Activated CD4-positive, alpha-beta T cell treated with anti-CD3 and anti-CD28 coated beads, Interleukin-2, amount 50 U/mL, for 4 hours (primary cell): ENCODE results near the gene ACOT9.
"Not testable (repeated sequence)": the region's sequence is repeated elsewhere in the genome, so short reads cannot be mapped to it uniquely, and the experiment has no call there.

Experiments used
- DNase-seq, 2 experiments: peaks; one replicate each; pipeline ENCODE4 v3.0.0-alpha.2; 2020

Gene ACOT9

DNA sequence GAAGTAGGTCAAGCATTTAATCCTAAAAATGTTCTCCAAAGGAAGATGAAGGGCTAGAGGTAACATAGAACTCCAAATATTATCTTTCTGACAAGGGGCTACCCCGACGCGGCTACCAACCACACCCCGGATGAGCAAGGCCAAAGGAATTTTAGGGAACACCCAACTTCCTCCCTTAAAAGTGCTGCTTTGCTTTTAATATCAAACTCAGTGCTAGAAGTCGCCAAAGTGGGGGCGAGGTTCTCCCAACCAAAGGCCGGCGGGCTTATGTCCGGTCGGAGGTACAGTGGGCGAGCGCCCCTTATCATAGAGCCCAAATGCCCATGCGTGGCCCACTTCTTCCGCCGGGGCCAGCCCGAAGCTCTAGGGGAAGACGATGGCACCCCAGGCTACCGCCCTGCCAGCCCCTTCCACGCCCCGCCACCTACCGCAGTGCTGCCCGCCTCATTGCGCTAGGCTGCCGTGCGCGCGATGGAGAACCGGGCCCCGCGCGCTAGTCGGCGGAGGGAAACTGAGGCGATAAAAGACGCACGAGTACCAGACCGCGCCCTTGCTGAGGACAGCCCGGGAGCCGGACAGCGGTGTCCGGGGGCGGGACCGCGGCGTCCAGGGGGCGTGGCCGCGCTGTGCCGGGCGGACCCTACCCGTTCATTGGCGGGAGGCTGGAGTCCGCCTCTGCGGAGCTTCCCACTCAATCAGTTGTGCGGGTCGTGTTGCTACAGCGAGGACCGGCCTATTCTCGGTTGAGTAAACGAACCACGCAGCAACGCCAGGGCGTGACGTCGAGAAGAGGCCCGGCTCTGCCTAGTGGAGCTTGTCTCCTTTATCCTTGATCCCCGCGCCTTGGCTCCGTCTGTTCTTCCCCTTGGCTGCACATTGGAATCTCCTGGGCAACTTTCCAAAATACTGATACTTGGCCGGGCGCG lies at the start of gene ACOT9:
Gene ACOT9 (minus strand): TSS at position 580 of the 926 bp plus-strand sequence. CDS start 132 bp downstream, at position 448.
- peak; percentile 26 to 34 for DNase-seq

GRCh38 chrX:23790155-23790497 lies 47.0 kb upstream of the ACOT9 start:
- DNase-seq, result no peak

GRCh38 chrX:23789386-23790154 lies 46.5 kb upstream of the ACOT9 start:
- no peak for DNase-seq

GRCh38 chrX:23788946-23789345 lies 45.9 kb upstream of the ACOT9 start:
- DNase-seq, result no peak

DNA sequence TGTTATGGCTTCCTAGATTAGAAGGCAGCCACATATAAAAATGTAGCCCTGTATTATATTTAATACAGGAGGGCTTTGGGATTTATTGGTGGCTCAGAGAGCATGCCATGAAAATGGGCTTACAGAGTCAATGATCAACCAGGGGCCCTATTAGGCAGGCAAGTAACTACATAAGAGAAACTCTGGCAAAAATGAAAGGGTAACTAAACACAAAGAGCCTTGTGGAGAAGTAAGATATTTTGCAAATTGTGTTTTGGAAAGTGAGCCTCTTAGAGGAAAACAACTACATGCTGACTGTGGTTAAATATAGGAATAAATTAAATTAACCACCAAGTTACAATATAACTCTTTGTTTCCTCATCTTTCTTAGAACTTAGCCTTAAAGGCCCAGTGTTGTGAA lies 45.4 kb upstream of the ACOT9 start:
- DNase-seq, result no peak

- DNase-seq, result no peak
Observed at GRCh38 chrX:23787745-23788118, 44.7 kb upstream of the ACOT9 start.

DNA sequence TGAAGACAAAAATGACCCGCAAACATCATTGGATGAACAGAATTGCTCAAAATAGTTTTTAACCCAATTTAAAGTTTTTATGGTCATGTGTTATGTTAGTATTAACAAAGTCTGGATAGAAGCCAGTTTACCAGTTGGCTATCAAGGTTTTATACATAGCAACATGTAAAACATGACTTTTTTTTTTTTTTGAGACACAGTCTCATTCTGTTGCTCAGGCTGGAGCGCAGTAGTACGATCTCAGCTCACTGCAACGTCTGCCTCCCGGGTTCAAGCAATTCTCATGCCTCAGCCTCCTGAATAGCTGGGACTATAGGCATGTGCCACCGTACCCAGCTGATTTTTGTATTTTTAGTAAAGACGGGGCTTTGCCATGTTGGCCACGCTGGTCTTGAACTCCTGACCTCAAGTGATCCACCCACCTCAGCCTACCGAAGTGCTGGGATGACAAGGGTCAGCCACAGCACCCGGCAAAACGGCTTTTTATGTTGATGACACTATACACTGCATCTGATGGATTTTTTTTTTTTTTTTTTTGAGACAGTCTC lies 43.3 kb upstream of the ACOT9 start:
- no peak for DNase-seq

- no peak for DNase-seq
Observed at GRCh38 chrX:23785580-23785979, 42.5 kb upstream of the ACOT9 start.

DNA sequence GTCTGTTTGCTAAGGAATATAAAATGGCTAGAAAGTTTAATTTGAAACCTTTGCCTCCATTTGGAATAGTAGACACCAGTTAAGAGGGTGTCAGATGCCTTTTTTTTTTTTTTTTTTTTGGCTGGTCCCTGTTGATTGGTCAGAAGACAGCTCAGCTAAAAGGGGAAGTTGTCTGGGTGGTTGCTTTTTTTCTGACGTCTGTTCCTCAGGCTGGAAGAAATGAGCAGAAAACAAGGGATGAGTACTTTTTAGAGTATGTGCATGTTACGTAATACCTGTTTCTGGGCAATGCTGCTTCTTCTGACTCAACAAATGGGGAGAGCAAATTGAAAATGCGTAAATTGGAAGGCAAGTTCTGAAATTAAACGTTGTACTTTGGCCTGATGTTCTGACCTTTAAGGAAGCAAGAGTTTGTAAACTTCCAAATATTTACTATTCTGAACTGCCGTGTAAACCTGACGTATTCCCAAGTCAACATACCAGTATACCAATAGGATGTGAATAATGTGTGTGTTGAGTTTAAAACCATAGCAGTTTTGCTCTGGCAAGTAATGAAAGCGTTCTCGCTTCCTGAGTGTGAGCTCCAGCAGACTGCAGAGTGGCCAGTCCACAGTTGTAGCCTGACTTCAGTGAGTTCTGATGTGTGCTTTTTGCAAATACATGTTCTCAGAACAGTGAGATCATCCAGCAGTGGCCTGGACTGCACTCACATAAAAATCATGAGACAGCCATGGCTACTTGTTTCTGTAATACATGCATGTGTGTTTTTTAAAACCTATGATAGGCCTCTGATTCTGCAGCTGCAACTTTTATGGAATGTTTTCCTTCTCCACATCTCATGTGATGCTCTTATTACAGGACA lies 41.6 kb upstream of the ACOT9 start:
- DNase-seq, result no peak

GRCh38 chrX:23783589-23784469 lies 40.8 kb upstream of the ACOT9 start:
- no peak for DNase-seq

DNA sequence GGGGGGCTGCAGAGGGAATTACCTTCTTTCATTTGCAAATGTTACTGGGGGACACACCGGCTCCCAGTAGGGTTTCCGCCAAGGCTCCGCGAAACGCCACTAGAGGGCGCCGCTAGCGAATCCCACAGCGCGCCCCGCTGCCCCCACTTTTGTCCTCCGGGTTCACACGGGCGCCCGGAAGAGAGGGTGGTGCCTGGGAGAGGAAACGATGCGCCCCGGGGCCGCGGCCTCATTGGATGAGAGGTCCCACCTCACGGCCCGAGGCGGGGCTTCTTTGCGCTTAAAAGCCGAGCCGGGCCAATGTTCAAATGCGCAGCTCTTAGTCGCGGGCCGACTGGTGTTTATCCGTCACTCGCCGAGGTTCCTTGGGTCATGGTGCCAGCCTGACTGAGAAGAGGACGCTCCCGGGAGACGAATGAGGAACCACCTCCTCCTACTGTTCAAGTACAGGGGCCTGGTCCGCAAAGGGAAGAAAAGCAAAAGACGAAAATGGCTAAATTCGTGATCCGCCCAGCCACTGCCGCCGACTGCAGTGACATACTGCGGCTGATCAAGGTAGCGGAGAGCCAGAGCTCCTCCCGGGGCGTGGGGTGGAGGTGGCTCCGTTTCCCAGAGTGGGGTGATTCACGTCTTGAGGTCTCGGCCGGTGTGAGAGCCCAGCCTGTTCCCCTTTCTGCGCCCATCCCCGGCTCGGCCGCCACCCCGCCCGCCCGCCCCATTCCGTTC lies 40.0 kb upstream of the ACOT9 start, which contains the start of gene SAT1:
Gene SAT1 (plus strand): TSS at position 311 of the 726 bp plus-strand sequence. CDS start 179 bp downstream, at position 490.
- DNase-seq, result peak; percentile 88 to 90

GRCh38 chrX:23782455-23782854 lies 39.4 kb upstream of the ACOT9 start:
- DNase-seq, result no peak

DNA sequence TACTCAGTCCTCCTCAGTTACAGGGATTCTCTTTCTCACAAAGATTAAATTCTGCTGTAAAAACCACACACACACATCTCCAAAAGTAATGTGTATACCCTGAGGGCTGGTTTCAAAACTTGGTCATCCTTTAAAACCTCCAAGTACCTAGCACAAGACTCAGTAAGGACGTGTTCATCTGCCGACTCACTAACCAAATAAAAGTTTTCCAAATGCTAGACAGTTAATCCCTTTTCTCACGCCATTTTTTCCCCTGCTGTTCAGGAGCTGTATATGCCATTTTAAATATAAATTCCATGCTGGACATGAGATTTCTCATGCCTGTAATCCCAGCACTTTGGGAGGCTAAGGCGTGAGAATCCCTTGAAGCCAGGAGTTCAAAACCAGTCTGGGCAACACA lies 35.9 kb upstream of the ACOT9 start:
- no peak for DNase-seq

- DNase-seq, result no peak
Observed at GRCh38 chrX:23776363-23776762, 33.3 kb upstream of the ACOT9 start.

DNA sequence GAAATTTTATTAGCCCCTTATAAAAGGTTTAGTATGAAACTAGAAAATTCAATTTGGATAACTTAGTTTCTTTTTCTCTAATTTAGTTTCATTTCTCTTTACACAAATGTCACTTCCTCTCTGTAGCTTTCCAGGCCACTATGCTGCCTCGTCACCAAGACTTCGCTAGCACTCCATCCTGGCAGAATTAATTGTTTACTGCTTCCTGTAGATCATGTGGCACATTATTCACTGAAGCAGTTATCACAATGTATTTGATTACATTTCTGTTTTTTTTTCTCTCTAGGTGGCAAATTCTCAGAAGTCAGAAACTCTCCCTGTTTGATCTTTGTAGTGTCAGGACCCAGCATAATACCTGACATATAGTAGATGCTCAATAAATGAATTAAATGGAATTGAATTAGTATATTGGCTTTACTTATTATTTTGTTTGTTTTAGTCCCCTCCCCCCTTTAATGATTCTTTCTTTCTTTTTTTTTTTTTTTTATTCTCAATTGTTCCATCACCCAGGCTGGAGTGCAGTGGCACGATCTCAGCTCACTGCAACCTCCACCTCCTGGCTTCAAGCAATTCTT lies 30.6 kb upstream of the ACOT9 start:
- peak; percentile 33 to 48 for DNase-seq

- not testable (repeated sequence) for DNase-seq
Observed at GRCh38 chrX:23771086-23771485, 28.0 kb upstream of the ACOT9 start.

DNA sequence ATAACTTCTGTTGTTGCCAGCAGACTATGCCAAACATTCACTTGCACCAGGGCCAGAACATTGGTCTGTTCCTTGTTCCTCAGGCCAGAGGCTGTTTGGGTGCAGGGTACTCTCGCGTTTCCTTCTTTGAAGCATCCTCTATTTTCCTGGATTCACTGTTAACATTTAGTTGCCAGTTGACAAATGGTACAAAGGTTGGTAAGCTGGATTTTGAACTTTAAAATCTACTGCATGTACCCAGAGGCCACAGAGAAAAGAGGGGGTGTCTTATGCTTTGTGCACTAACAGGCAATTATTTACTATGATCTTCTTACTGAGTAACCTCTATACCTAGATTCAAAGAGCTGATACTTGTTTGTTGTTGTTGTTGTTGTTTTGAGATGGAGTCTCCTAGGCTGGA lies 27.1 kb upstream of the ACOT9 start:
- no peak for DNase-seq

- DNase-seq, result no peak
Observed at GRCh38 chrX:23766650-23767551, 23.8 kb upstream of the ACOT9 start.

DNA sequence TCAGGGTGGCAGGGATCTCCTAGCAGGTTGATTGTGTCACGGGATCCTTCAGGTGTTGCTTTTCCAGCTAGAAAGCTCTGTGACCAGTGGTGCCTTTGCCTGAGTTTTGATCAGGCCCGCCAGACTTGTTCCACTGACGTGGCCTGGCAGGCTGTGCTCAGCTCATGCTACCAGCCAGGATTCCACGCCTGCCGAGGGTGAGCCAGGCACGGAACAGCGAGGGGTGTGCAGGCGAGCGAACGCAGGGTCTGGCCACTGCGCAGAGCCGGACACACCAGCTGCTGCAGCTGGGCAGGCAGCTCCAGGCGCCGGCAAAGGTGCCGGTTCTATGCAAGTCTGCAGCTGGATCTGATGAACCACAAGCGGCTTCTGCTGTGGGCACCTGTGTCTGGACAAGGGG lies 22.8 kb upstream of the ACOT9 start:
- no peak for DNase-seq
